HepG2 (cell line): ENCODE results near the gene RNASE12. TPM values are rescaled to one million over a fixed set of nuclear protein-coding genes. Genes with fewer than 3 reads are reported as not detected.

ENCODE experiments used
- CBX5 ChIP-seq: sonication (generic); formaldehyde crosslinking; IDR thresholded peaks from 2 replicates; pipeline ENCODE4 v1.4.0; 2020; ENCODE audit warnings: missing genetic modification reagents, borderline replicate concordance
- CHD4 ChIP-seq: fragments of 200-600 bp; sonication (generic); IDR thresholded peaks from 2 replicates; pipeline ENCODE4 v1.7.0; 2017; ENCODE audit warnings: mild to moderate bottlenecking, low read length, borderline replicate concordance
- HNRNPK ChIP-seq: fragments of 200-400 bp; formaldehyde crosslinking; IDR thresholded peaks from 2 replicates; pipeline ENCODE4 v1.6.1; 2018; ENCODE audit warnings: low read length, low read depth, moderate library complexity, mild to moderate bottlenecking; ENCODE audit not compliant: poor library complexity, severe bottlenecking
- HNRNPL ChIP-seq: fragments of 200-400 bp; formaldehyde crosslinking; IDR thresholded peaks from 2 replicates; pipeline ENCODE4 v1.6.1; 2017; ENCODE audit warnings: mild to moderate bottlenecking, low read depth, low read length
- HOXD1 ChIP-seq: sonication (generic); formaldehyde crosslinking; IDR thresholded peaks from 2 replicates; pipeline ENCODE4 v1.5.0; 2020; ENCODE audit warnings: missing genetic modification reagents
- KAT2B ChIP-seq: fragments of 150-350 bp; IDR thresholded peaks from 2 replicates; pipeline ENCODE4 v1.6.1; 2014; ENCODE audit warnings: low read depth, low read length, borderline replicate concordance
- MTA3 ChIP-seq: sonication (generic); formaldehyde crosslinking; IDR thresholded peaks from 2 replicates; pipeline ENCODE4 v1.4.0; 2020; ENCODE audit warnings: missing genetic modification reagents
- ONECUT2 ChIP-seq: sonication (generic); formaldehyde crosslinking; IDR thresholded peaks from 2 replicates; pipeline ENCODE4 v1.4.0; 2020; ENCODE audit warnings: missing genetic modification reagents
- PHF20 ChIP-seq: sonication (generic); formaldehyde crosslinking; IDR thresholded peaks from 2 replicates; pipeline ENCODE4 v1.5.0; 2020; ENCODE audit warnings: mild to moderate bottlenecking, missing genetic modification reagents
- PLRG1 ChIP-seq: fragments of 450-650 bp; conservative IDR thresholded peaks from 2 replicates; pipeline ENCODE4 v1.6.1; 2016
- RARA ChIP-seq: IDR thresholded peaks from 2 replicates; pipeline ENCODE4 v1.6.1; 2016; ENCODE audit warnings: missing genetic modification reagents, missing compliant biosample characterization
- SIX1 ChIP-seq: sonication (generic); formaldehyde crosslinking; IDR thresholded peaks from 2 replicates; pipeline ENCODE4 v1.4.0; 2020; ENCODE audit warnings: missing genetic modification reagents, borderline replicate concordance
- TBL1XR1 ChIP-seq: fragments of 150-350 bp; IDR thresholded peaks from 2 replicates; pipeline ENCODE4 v1.6.1; 2014; ENCODE audit warnings: borderline replicate concordance, low read length; ENCODE audit not compliant: partially characterized antibody
- WIZ ChIP-seq: sonication (generic); formaldehyde crosslinking; IDR thresholded peaks from 2 replicates; pipeline ENCODE4 v1.5.1; 2020; ENCODE audit warnings: mild to moderate bottlenecking, missing genetic modification reagents
- ZBTB7A ChIP-seq: sonication (generic); formaldehyde crosslinking; IDR thresholded peaks from 2 replicates; pipeline ENCODE4 v1.8.0; 2022; ENCODE audit warnings: mild to moderate bottlenecking, missing genetic modification reagents
- ZNF256 ChIP-seq: sonication (generic); formaldehyde crosslinking; conservative IDR thresholded peaks from 2 replicates; pipeline ENCODE4 v1.4.0; 2020; ENCODE audit warnings: missing genetic modification reagents
- ZNF335 ChIP-seq: sonication (generic); formaldehyde crosslinking; IDR thresholded peaks from 2 replicates; pipeline ENCODE4 v1.4.0; 2020; ENCODE audit warnings: missing genetic modification reagents
- ZNF414 ChIP-seq: sonication (generic); formaldehyde crosslinking; IDR thresholded peaks from 2 replicates; pipeline ENCODE4 v1.5.0; 2020; ENCODE audit warnings: missing genetic modification reagents
- ZNF446 ChIP-seq: sonication (generic); formaldehyde crosslinking; IDR thresholded peaks from 2 replicates; pipeline ENCODE4 v1.5.0; 2020; ENCODE audit warnings: mild to moderate bottlenecking, missing genetic modification reagents
- ZNF556 ChIP-seq: sonication (generic); formaldehyde crosslinking; IDR thresholded peaks from 2 replicates; pipeline ENCODE4 v1.4.0; 2020; ENCODE audit warnings: mild to moderate bottlenecking, missing genetic modification reagents, borderline replicate concordance
- ZNF569 ChIP-seq: sonication (generic); formaldehyde crosslinking; IDR thresholded peaks from 2 replicates; pipeline ENCODE4 v1.5.0; 2020; ENCODE audit warnings: mild to moderate bottlenecking, missing genetic modification reagents, moderate library complexity, borderline replicate concordance
- ZNF615 ChIP-seq: sonication (generic); formaldehyde crosslinking; IDR thresholded peaks from 2 replicates; pipeline ENCODE4 v1.5.0; 2020; ENCODE audit warnings: mild to moderate bottlenecking, missing genetic modification reagents, borderline replicate concordance
- ZSCAN30 ChIP-seq: sonication (generic); formaldehyde crosslinking; IDR thresholded peaks from 2 replicates; pipeline ENCODE4 v1.5.0; 2020; ENCODE audit warnings: mild to moderate bottlenecking, missing genetic modification reagents
- polyA plus RNA-seq, 8 experiments: library from polyadenylated mRNA; depleted of rRNA in 3 of 8; stranded (reverse) in 7 of 8; unstranded in 1 of 8; fragments of >200 nt; fragmentation: Illumina TruSeq in 4 of 8; extraction: Trizol in 4 of 8; gene quantifications; 2 replicates each; pipeline versions ENCODE4 v1.2.1 to v1.2.3, GENCODE V29; 2011 to 2016; ENCODE audit warnings: low read depth in 4 of 8, missing spikeins in 1 of 8, mixed read lengths in 1 of 8; ENCODE audit not compliant: insufficient read depth in 1 of 8
- total RNA-seq, 5 experiments: library from RNA; depleted of rRNA; stranded (reverse); fragments of >200 nt; fragmentation: Illumina TruSeq; extraction: Trizol; gene quantifications; 2 replicates each; pipeline ENCODE4 v1.2.3, GENCODE V29; 2016; ENCODE audit warnings: low read depth in 1 of 5
- TF ChIP-seq, protein P1 (sequence below): sonication (generic); formaldehyde crosslinking; IDR thresholded peaks from 2 replicates; pipeline ENCODE4 v1.4.0; 2020; ENCODE audit warnings: missing genetic modification reagents
- TF ChIP-seq, protein P2 (sequence below): sonication (generic); formaldehyde crosslinking; IDR thresholded peaks from 2 replicates; pipeline ENCODE4 v1.8.0; 2023; ENCODE audit warnings: mild to moderate bottlenecking, missing genetic modification reagents
- TF ChIP-seq, protein P3 (sequence below): IDR thresholded peaks from 2 replicates; pipeline ENCODE4 v1.6.1; 2016; ENCODE audit warnings: low read depth

The RNASE12 gene
- total and polyA plus RNA-seq, 2 of the 13 experiments (the other 11 are each of a cell fraction or from before 2014, with no cell fraction given) = not detected

DNA sequence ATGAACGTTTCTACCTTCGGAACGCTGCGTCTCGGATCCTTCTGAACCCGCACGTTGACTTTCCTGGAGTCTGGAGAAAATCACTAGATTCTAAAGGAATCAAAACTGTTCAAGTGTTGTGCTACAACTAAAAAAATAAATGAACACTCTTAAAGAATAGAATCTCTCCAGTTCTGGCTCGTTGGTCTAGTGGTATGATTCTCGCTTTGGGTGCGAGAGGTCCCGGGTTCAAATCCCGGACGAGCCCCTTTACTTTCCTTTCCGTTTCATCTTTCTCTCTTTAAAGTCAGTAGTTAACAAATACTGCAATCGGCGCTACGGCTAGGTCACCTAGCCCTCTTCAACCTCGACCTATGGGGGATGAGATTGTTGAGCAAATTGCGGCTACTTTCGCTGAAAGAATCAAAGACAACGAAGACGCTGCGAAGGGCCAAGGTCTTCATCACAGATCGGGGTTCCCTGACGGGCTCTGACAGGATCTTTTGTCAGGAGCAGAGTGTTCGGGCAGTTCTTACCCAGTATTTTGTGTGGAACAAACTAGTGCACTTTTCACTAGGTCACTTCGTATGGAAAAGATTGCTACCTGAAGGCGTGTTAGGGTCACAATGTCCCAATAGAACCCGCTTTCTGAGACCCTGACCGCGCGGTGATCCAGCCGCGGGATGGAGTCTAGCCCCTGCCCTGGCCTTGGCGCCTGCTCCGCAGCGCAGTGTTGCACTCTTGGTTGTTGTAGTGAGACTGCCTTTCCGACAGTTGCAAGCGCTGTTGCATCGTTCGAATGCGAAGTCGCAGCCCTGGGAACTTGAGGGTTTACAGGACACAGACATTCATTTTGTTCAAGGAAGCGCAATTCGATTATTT lies 41.9 kb upstream of the RNASE12 start (continued):
- TF ChIP-seq, protein P1, sequence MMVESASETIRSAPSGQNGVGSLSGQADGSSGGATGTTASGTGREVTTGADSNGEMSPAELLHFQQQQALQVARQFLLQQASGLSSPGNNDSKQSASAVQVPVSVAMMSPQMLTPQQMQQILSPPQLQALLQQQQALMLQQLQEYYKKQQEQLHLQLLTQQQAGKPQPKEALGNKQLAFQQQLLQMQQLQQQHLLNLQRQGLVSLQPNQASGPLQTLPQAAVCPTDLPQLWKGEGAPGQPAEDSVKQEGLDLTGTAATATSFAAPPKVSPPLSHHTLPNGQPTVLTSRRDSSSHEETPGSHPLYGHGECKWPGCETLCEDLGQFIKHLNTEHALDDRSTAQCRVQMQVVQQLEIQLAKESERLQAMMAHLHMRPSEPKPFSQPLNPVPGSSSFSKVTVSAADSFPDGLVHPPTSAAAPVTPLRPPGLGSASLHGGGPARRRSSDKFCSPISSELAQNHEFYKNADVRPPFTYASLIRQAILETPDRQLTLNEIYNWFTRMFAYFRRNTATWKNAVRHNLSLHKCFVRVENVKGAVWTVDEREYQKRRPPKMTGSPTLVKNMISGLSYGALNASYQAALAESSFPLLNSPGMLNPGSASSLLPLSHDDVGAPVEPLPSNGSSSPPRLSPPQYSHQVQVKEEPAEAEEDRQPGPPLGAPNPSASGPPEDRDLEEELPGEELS (CRISPR knock-in tag) = peak; percentile 48; the same call in 1 of the 2 replicates
- TF ChIP-seq ZBTB7A (CRISPR knock-in tag) (no peak), WIZ (CRISPR knock-in tag) (no peak), PHF20 (CRISPR knock-in tag) (no peak), ZNF335 (CRISPR knock-in tag) (no peak), CHD4 (peak; percentile 77; the same call in 1 of the 2 replicates), HNRNPK (no peak), ZSCAN30 (CRISPR knock-in tag) (peak; percentile 64; the same call in 1 of the 2 replicates), KAT2B (no peak), ZNF556 (CRISPR knock-in tag) (peak; percentile 86; the same call in 1 of the 2 replicates), ZNF256 (no peak), ZNF414 (CRISPR knock-in tag) (no peak), ZNF615 (no peak), CBX5 (CRISPR knock-in tag) (no peak), RARA (CRISPR knock-in tag) (no peak; the same call in 1 of the 2 replicates), TBL1XR1 (peak; percentile 69), ONECUT2 (CRISPR knock-in tag) (no peak), HOXD1 (no peak), ZNF446 (CRISPR knock-in tag) (0 out of 2 replicates have a peak, but pooled peaks have one; percentile 47), ZNF569 (no peak), SIX1 (CRISPR knock-in tag) (peak; percentile 56; the same call in 1 of the 2 replicates), HNRNPL (no peak), MTA3 (CRISPR knock-in tag) (no peak), PLRG1 (no peak)
- TF ChIP-seq, protein P2, sequence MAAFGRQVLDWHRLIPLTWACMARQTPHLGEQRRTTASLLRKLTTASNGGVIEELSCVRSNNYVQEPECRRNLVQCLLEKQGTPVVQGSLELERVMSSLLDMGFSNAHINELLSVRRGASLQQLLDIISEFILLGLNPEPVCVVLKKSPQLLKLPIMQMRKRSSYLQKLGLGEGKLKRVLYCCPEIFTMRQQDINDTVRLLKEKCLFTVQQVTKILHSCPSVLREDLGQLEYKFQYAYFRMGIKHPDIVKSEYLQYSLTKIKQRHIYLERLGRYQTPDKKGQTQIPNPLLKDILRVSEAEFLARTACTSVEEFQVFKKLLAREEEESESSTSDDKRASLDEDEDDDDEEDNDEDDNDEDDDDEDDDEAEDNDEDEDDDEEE (CRISPR knock-in tag) = 0 out of 2 replicates have a peak, but pooled peaks have one; percentile 9
- TF ChIP-seq, protein P3, sequence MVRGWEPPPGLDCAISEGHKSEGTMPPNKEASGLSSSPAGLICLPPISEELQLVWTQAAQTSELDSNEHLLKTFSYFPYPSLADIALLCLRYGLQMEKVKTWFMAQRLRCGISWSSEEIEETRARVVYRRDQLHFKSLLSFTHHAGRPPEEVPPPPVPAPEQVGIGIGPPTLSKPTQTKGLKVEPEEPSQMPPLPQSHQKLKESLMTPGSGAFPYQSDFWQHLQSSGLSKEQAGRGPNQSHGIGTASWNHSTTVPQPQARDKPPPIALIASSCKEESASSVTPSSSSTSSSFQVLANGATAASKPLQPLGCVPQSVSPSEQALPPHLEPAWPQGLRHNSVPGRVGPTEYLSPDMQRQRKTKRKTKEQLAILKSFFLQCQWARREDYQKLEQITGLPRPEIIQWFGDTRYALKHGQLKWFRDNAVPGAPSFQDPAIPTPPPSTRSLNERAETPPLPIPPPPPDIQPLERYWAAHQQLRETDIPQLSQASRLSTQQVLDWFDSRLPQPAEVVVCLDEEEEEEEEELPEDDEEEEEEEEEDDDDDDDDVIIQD (CRISPR knock-in tag) = 0 out of 2 replicates have a peak, but pooled peaks have one; percentile 29
